ENCODE results near the gene LDLRAD2. TPM values are rescaled to one million over a fixed set of nuclear protein-coding genes. Genes with fewer than 3 reads are reported as not detected.

LDLRAD2 gene
- total and polyA plus RNA-seq, 9 of the 15 experiments (the other 6 are each of a cell fraction or from before 2014, with no cell fraction given): 0.45 to 0.48 TPM; not detected in 7

- TF ChIP-seq MNT (conservative IDR thresholded peaks at IDR 0.05) (peak in 1 of 2 experiments; percentile 34; a peak in 3 of 4 replicates), POLR2AphosphoS5 (IDR thresholded peaks at IDR 0.05; ENCODE audit: control insufficient read depth, insufficient read depth, low read depth, low read length) (peak; percentile 92), HIVEP1 (CRISPR knock-in tag; IDR thresholded peaks at IDR 0.05) (0 out of 2 replicates have a peak, but pooled peaks have one; percentile 70), STAT6 (CRISPR knock-in tag; IDR thresholded peaks at IDR 0.05) (no peak; the same call in none of the 2 replicates), PHF21A (IDR thresholded peaks at IDR 0.05; ENCODE audit: borderline replicate concordance, low read depth) (peak; percentile 8; the same call in 1 of the 2 replicates), ZNF444 (CRISPR knock-in tag; IDR thresholded peaks at IDR 0.05) (no peak), PHB2 (IDR thresholded peaks at IDR 0.05; ENCODE audit: low read depth) (no peak), SRF (CRISPR knock-in tag; IDR thresholded peaks at IDR 0.05) (peak; percentile 5 to 68; a peak in 1 of 4 replicates), CREBBP (IDR thresholded peaks at IDR 0.05; ENCODE audit: low read depth, low read length) (no peak), ZNF324 (CRISPR knock-in tag; IDR thresholded peaks at IDR 0.05) (no peak), HNRNPL (IDR thresholded peaks at IDR 0.05; ENCODE audit: low read depth, low read length) (peak; percentile 83; the same call in 1 of the 2 replicates), HNRNPK (IDR thresholded peaks at IDR 0.05; ENCODE audit: low read depth, low read length, poor library complexity, severe bottlenecking) (peak; percentile 80), ILK (tag; IDR thresholded peaks at IDR 0.05; ENCODE audit: borderline replicate concordance, low read depth) (no peak), ZNF121 (CRISPR knock-in tag; conservative IDR thresholded peaks at IDR 0.05) (0 out of 2 replicates have a peak, but pooled peaks have one; percentile 23), TOE1 (IDR thresholded peaks at IDR 0.05; ENCODE audit: borderline replicate concordance) (0 out of 2 replicates have a peak, but pooled peaks have one; percentile 80), TOE1 (CRISPR knock-in tag; IDR thresholded peaks at IDR 0.05; ENCODE audit: borderline replicate concordance, low read depth) (no peak; the same call in 1 of the 2 replicates), SMAD2 (IDR thresholded peaks at IDR 0.05; ENCODE audit: low read depth, low read length) (no peak), GTF2A2 (tag; IDR thresholded peaks at IDR 0.05) (peak; percentile 42; the same call in 1 of the 2 replicates), TCF7L2 (IDR thresholded peaks at IDR 0.05; ENCODE audit: low read depth, low read length) (no peak; the same call in 1 of the 2 replicates), MECOM (CRISPR knock-in tag; IDR thresholded peaks at IDR 0.05) (peak; percentile 63; the same call in 1 of the 2 replicates), FIP1L1 (IDR thresholded peaks at IDR 0.05; ENCODE audit: low read depth, low read length, poor library complexity, severe bottlenecking) (peak; percentile 75), HDAC1 (IDR thresholded peaks at IDR 0.05) (peak in 1 of 2 experiments; percentile 73; a peak in 2 of 4 replicates), BRD4 (IDR thresholded peaks at IDR 0.05) (peak; percentile 98), RHOXF2B (CRISPR knock-in tag; conservative IDR thresholded peaks at IDR 0.05) (peak; percentile 67; the same call in 1 of the 2 replicates)
Measured at GRCh38 chr1:21782868-21783678, 29.0 kb upstream of the LDLRAD2 start, which contains the start of gene USP48 (continued).

Data from K562 (cell line).